Activated naive CD8-positive, alpha-beta T cell treated with anti-CD3 and anti-CD28 coated beads for 36 hours (primary cell): Measurements from ENCODE around the gene CLPTM1L. TPM values are rescaled to one million over a fixed set of nuclear protein-coding genes. Genes with fewer than 3 reads are reported as not detected.
"Not testable (repeated sequence)": the region's sequence is repeated elsewhere in the genome, so short reads cannot be mapped to it uniquely, and the experiment has no call there.

Experiments used
- DNase-seq: peaks from one replicate; pipeline ENCODE4 v3.0.0; 2021
- H3K27ac Mint-ChIP-seq: one replicate; pipeline ENCODE4 v1.8.0; 2022; ENCODE audit warnings: mild to moderate bottlenecking, moderate library complexity, mixed read lengths
- H3K27me3 Mint-ChIP-seq: one replicate; pipeline ENCODE4 v1.8.0; 2022; ENCODE audit warnings: mild to moderate bottlenecking, mixed read lengths
- H3K36me3 Mint-ChIP-seq: one replicate; pipeline ENCODE4 v1.8.0; 2021; ENCODE audit warnings: mild to moderate bottlenecking, mixed read lengths
- H3K4me1 Mint-ChIP-seq: one replicate; pipeline ENCODE4 v1.8.0; 2021; ENCODE audit warnings: mixed read lengths
- H3K4me3 Mint-ChIP-seq: one replicate; pipeline ENCODE4 v1.8.0; 2022; ENCODE audit warnings: mild to moderate bottlenecking, moderate library complexity, mixed read lengths
- H3K9me3 Mint-ChIP-seq: one replicate; pipeline ENCODE4 v1.8.0; 2022; ENCODE audit warnings: mixed read lengths
- total RNA-seq, 2 experiments: library from RNA; stranded (reverse); gene quantifications; one replicate each; pipeline ENCODE4 v1.2.3, GENCODE V29; 2021

Gene CLPTM1L
- total RNA-seq, 2 experiments from 2014 or later: 90.0 to 91.6 TPM

GRCh38 chr5:1282131-1282992 is 62.5 kb downstream of the CLPTM1L start:
- H3K27ac Mint-ChIP-seq: no peak overlapping the region
- no peak overlapping the region for H3K4me3 Mint-ChIP-seq
- DNase-seq: no peak
- H3K4me1 Mint-ChIP-seq: no peaks in the 10 kb centered on the region
- no peaks in the 10 kb centered on the region for H3K27me3 Mint-ChIP-seq
- H3K9me3 Mint-ChIP-seq: no peaks in the 10 kb centered on the region
- H3K36me3 Mint-ChIP-seq: peaks cover 12% of the 10 kb centered on the region

GRCh38 chr5:1281038-1281882 is 63.6 kb downstream of the CLPTM1L start:
- Mint-ChIP-seq H3K36me3 (peaks cover 12% of the 10 kb centered on the region), H3K9me3 (no peaks in the 10 kb centered on the region), H3K27ac (no peak overlapping the region), H3K4me3 (no peak overlapping the region), H3K27me3 (no peaks in the 10 kb centered on the region), H3K4me1 (no peaks in the 10 kb centered on the region)
- DNase-seq: no peak

- Mint-ChIP-seq H3K27me3 (no peaks in the 10 kb centered on the region), H3K4me1 (no peaks in the 10 kb centered on the region), H3K27ac (no peak overlapping the region), H3K9me3 (no peaks in the 10 kb centered on the region), H3K4me3 (no peak overlapping the region), H3K36me3 (peaks cover 12% of the 10 kb centered on the region)
- DNase-seq: no peak
These were observed 64.5 kb downstream of the CLPTM1L start for GRCh38 chr5:1280177-1281037.

- no peaks in the 10 kb centered on the region for H3K9me3 Mint-ChIP-seq
- no peak for DNase-seq
- H3K4me3 Mint-ChIP-seq: no peak overlapping the region
- peaks cover 14% of the 10 kb centered on the region for H3K36me3 Mint-ChIP-seq
- no peak overlapping the region for H3K27ac Mint-ChIP-seq
- no peaks in the 10 kb centered on the region for H3K27me3 Mint-ChIP-seq
- H3K4me1 Mint-ChIP-seq: no peaks in the 10 kb centered on the region
These were observed 65.3 kb downstream of the CLPTM1L start for GRCh38 chr5:1279443-1280151.

GRCh38 chr5:1278656-1279442 is 66.0 kb downstream of the CLPTM1L start:
- H3K27me3 Mint-ChIP-seq: no peaks in the 10 kb centered on the region
- no peak for DNase-seq
- no peaks in the 10 kb centered on the region for H3K9me3 Mint-ChIP-seq
- no peak overlapping the region for H3K27ac Mint-ChIP-seq
- peaks cover 19% of the 10 kb centered on the region for H3K36me3 Mint-ChIP-seq
- no peak overlapping the region for H3K4me3 Mint-ChIP-seq
- no peaks in the 10 kb centered on the region for H3K4me1 Mint-ChIP-seq

- H3K4me1 Mint-ChIP-seq: no peaks in the 10 kb centered on the region
- no peak overlapping the region for H3K4me3 Mint-ChIP-seq
- no peak for DNase-seq
- no peaks in the 10 kb centered on the region for H3K27me3 Mint-ChIP-seq
- H3K9me3 Mint-ChIP-seq: no peaks in the 10 kb centered on the region
- peaks cover 19% of the 10 kb centered on the region for H3K36me3 Mint-ChIP-seq
- no peak overlapping the region for H3K27ac Mint-ChIP-seq
These were observed 66.7 kb downstream of the CLPTM1L start for GRCh38 chr5:1278216-1278615.

- Mint-ChIP-seq H3K27ac (no peak overlapping the region), H3K4me3 (no peak overlapping the region), H3K9me3 (no peaks in the 10 kb centered on the region), H3K36me3 (peaks cover 21% of the 10 kb centered on the region), H3K27me3 (no peaks in the 10 kb centered on the region), H3K4me1 (no peaks in the 10 kb centered on the region)
- no peak for DNase-seq
These were observed 67.1 kb downstream of the CLPTM1L start for GRCh38 chr5:1277781-1278180.

GRCh38 chr5:1277331-1277730 is 67.6 kb downstream of the CLPTM1L start:
- no peak overlapping the region for H3K27ac Mint-ChIP-seq
- no peak overlapping the region for H3K4me3 Mint-ChIP-seq
- H3K27me3 Mint-ChIP-seq: no peaks in the 10 kb centered on the region
- no peaks in the 10 kb centered on the region for H3K4me1 Mint-ChIP-seq
- H3K36me3 Mint-ChIP-seq: peaks cover 21% of the 10 kb centered on the region
- DNase-seq: no peak
- no peaks in the 10 kb centered on the region for H3K9me3 Mint-ChIP-seq

GRCh38 chr5:1276930-1277329 is 68.0 kb downstream of the CLPTM1L start:
- DNase-seq: no peak
- no peak overlapping the region for H3K27ac Mint-ChIP-seq
- H3K4me3 Mint-ChIP-seq: no peak overlapping the region
- H3K36me3 Mint-ChIP-seq: peaks cover 24% of the 10 kb centered on the region
- no peaks in the 10 kb centered on the region for H3K4me1 Mint-ChIP-seq
- H3K27me3 Mint-ChIP-seq: no peaks in the 10 kb centered on the region
- H3K9me3 Mint-ChIP-seq: no peaks in the 10 kb centered on the region

GRCh38 chr5:1275397-1276391 is 69.2 kb downstream of the CLPTM1L start:
- not testable (repeated sequence) for H3K4me3 Mint-ChIP-seq, H3K27me3 Mint-ChIP-seq, DNase-seq, H3K9me3 Mint-ChIP-seq, H3K27ac Mint-ChIP-seq, H3K4me1 Mint-ChIP-seq
- H3K36me3 Mint-ChIP-seq: peaks cover 26% of the 10 kb centered on the region

- DNase-seq: no peak
- H3K27me3 Mint-ChIP-seq: no peaks in the 10 kb centered on the region
- H3K27ac Mint-ChIP-seq: no peak overlapping the region
- no peak overlapping the region for H3K4me3 Mint-ChIP-seq
- H3K9me3 Mint-ChIP-seq: no peaks in the 10 kb centered on the region
- H3K36me3 Mint-ChIP-seq: peaks cover 24% of the 10 kb centered on the region
- no peaks in the 10 kb centered on the region for H3K4me1 Mint-ChIP-seq
These were observed 70.4 kb downstream of the CLPTM1L start for GRCh38 chr5:1274471-1274870.

- Mint-ChIP-seq H3K27me3 (no peaks in the 10 kb centered on the region), H3K27ac (no peak overlapping the region), H3K4me1 (peaks cover 5% of the 10 kb centered on the region)
These were observed 71.2 kb downstream of the CLPTM1L start for GRCh38 chr5:1273745-1274144.

GRCh38 chr5:1272201-1272600 is 72.7 kb downstream of the CLPTM1L start:
- H3K9me3 Mint-ChIP-seq: no peaks in the 10 kb centered on the region
- peaks cover 18% of the 10 kb centered on the region for H3K36me3 Mint-ChIP-seq
- no peak for DNase-seq
- H3K4me1 Mint-ChIP-seq: peaks cover 9% of the 10 kb centered on the region
- H3K27ac Mint-ChIP-seq: no peak overlapping the region
- no peak overlapping the region for H3K4me3 Mint-ChIP-seq
- H3K27me3 Mint-ChIP-seq: no peaks in the 10 kb centered on the region

More at GRCh38 chr5:1273745-1274144, 71.2 kb downstream of the CLPTM1L start:
- H3K4me3 Mint-ChIP-seq: no peak overlapping the region
- H3K9me3 Mint-ChIP-seq: no peaks in the 10 kb centered on the region
- H3K36me3 Mint-ChIP-seq: peaks cover 23% of the 10 kb centered on the region
- no peak for DNase-seq
